NCI-H345 (cell line): Measurements from ENCODE around the gene MBTD1.
"Not testable (repeated sequence)": the region's sequence is repeated elsewhere in the genome, so short reads cannot be mapped to it uniquely, and the experiment has no call there.

ENCODE experiments used
- DNase-seq: peaks from one replicate; lab custom pipeline; 2025; lab: John Stamatoyannopoulos, UW

Gene MBTD1

GRCh38 chr17:51255673-51256072 is 4.2 kb downstream of the MBTD1 start:
- DNase-seq: no peak

- no peak for DNase-seq
Observed at GRCh38 chr17:51251010-51251409, 8.8 kb downstream of the MBTD1 start.

GRCh38 chr17:51250314-51250840 is 9.5 kb downstream of the MBTD1 start:
- no peak for DNase-seq

- no peak for DNase-seq
Observed at GRCh38 chr17:51245535-51245934, 14.3 kb downstream of the MBTD1 start.

- no peak for DNase-seq
Observed at GRCh38 chr17:51244041-51244440, 15.8 kb downstream of the MBTD1 start.

GRCh38 chr17:51240275-51240674 is 19.6 kb downstream of the MBTD1 start:
- DNase-seq: no peak

GRCh38 chr17:51238255-51238887 is 21.5 kb downstream of the MBTD1 start:
- no peak for DNase-seq

GRCh38 chr17:51234162-51234561 is 25.7 kb downstream of the MBTD1 start:
- no peak for DNase-seq

- no peak for DNase-seq
Observed at GRCh38 chr17:51231999-51232398, 27.9 kb downstream of the MBTD1 start.

- DNase-seq: no peak
Observed at GRCh38 chr17:51230306-51230705, 29.5 kb downstream of the MBTD1 start.

- DNase-seq: no peak
Observed at GRCh38 chr17:51229889-51230288, 30.0 kb downstream of the MBTD1 start.

GRCh38 chr17:51228161-51228560 is 31.7 kb downstream of the MBTD1 start:
- DNase-seq: no peak

- not testable (repeated sequence) for DNase-seq
Observed at GRCh38 chr17:51225523-51225922, 34.3 kb downstream of the MBTD1 start.

- DNase-seq: no peak
Observed at GRCh38 chr17:51224402-51225262, 35.2 kb downstream of the MBTD1 start.

GRCh38 chr17:51221322-51221721 is 38.5 kb downstream of the MBTD1 start:
- DNase-seq: no peak

- no peak for DNase-seq
Observed at GRCh38 chr17:51217946-51218345, 41.9 kb downstream of the MBTD1 start.

GRCh38 chr17:51214920-51215319 is 44.9 kb downstream of the MBTD1 start:
- DNase-seq: no peak

GRCh38 chr17:51203838-51204237 is 56.0 kb downstream of the MBTD1 start:
- DNase-seq: no peak

GRCh38 chr17:51200846-51201245 is 59.0 kb downstream of the MBTD1 start:
- DNase-seq: no peak

GRCh38 chr17:51200295-51200694 is 59.6 kb downstream of the MBTD1 start:
- no peak for DNase-seq

- DNase-seq: no peak
Observed at GRCh38 chr17:51197754-51198153, 62.1 kb downstream of the MBTD1 start.

- DNase-seq: no peak
Observed at GRCh38 chr17:51191895-51192294, 68.0 kb downstream of the MBTD1 start.

- DNase-seq: no peak
Observed at GRCh38 chr17:51189628-51190027, 70.2 kb downstream of the MBTD1 start.
